ENCODE results near the gene AIP.

DNA sequence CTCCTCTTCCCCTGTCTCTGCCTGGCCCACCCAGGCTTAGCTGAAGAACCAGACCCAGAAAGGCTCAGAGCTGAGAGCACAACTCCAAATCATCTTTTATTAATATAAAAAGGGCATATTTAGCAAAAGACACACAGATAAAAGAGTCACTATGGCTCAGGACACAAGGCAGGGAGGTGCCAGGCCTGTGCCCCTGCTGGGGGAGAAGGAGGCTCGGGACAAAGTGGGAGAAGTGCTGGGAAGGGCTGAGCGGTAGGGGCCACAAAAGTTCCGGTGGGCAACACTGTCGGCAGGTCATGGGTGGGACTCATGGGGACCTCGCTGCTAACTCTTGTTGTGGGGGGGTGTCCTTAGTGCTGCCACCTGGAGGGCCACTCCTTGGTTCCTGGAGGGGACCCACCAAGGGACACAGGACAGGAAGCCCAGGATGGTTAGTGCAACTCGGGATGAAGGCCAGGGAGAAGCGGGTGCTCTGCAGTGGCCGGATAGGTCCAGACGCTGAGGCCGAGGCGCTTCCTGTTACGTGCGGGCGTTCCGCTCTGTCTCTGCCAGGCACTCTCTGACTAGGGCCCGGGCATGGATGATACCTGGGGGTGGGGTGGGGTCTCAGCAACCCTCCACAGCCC lies 23.7 kb downstream of the AIP start:
- TF ChIP-seq, protein P1, sequence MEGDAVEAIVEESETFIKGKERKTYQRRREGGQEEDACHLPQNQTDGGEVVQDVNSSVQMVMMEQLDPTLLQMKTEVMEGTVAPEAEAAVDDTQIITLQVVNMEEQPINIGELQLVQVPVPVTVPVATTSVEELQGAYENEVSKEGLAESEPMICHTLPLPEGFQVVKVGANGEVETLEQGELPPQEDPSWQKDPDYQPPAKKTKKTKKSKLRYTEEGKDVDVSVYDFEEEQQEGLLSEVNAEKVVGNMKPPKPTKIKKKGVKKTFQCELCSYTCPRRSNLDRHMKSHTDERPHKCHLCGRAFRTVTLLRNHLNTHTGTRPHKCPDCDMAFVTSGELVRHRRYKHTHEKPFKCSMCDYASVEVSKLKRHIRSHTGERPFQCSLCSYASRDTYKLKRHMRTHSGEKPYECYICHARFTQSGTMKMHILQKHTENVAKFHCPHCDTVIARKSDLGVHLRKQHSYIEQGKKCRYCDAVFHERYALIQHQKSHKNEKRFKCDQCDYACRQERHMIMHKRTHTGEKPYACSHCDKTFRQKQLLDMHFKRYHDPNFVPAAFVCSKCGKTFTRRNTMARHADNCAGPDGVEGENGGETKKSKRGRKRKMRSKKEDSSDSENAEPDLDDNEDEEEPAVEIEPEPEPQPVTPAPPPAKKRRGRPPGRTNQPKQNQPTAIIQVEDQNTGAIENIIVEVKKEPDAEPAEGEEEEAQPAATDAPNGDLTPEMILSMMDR (IDR thresholded peaks at IDR 0.05) = no peak
- TF ChIP-seq POLR2A (IDR thresholded peaks at IDR 0.05) = no peak
